Loucy (cell line): ENCODE data around the gene ALDH3A1.

Experiments used
- H2AFZ ChIP-seq: fragments of 200-600 bp; sonication (generic); 2 replicates; pipeline ENCODE4 v1.6.0; 2016; ENCODE audit warnings: antibody characterized with exemption, mild to moderate bottlenecking, low read length, moderate library complexity
- H3F3A ChIP-seq: fragments of 200-600 bp; 2 replicates; pipeline ENCODE4 v1.6.0; 2016; ENCODE audit warnings: antibody characterized with exemption, low read depth, mild to moderate bottlenecking
- H3K27me3 ChIP-seq: fragments of 200-600 bp; sonication (generic); 2 replicates; pipeline ENCODE4 v1.6.1; 2014; ENCODE audit warnings: low read length, mild to moderate bottlenecking; ENCODE audit not compliant: insufficient read depth, poor library complexity, severe bottlenecking
- H3K36me3 ChIP-seq: fragments of 200-600 bp; sonication (generic); 2 replicates; pipeline ENCODE4 v1.6.1; 2016; ENCODE audit warnings: low read length; ENCODE audit not compliant: insufficient read depth
- H3K4me1 ChIP-seq: fragments of 200-600 bp; sonication (generic); 2 replicates; pipeline ENCODE4 v1.5.1; 2014; ENCODE audit warnings: low read length, mild to moderate bottlenecking; ENCODE audit not compliant: insufficient read depth, poor library complexity, severe bottlenecking
- H3K4me2 ChIP-seq: fragments of 200-600 bp; sonication (generic); 2 replicates; pipeline ENCODE4 v1.6.0; 2014; ENCODE audit warnings: antibody characterized with exemption, low read length, low read depth, mild to moderate bottlenecking; ENCODE audit not compliant: poor library complexity, severe bottlenecking
- H3K4me3 ChIP-seq: fragments of 200-600 bp; sonication (generic); 2 replicates; pipeline ENCODE4 v1.5.1; 2014; ENCODE audit warnings: low read length, mild to moderate bottlenecking, mixed read lengths; ENCODE audit not compliant: poor library complexity, severe bottlenecking
- H3K79me2 ChIP-seq: fragments of 200-600 bp; sonication (generic); 2 replicates; pipeline ENCODE4 v1.6.1; 2014; ENCODE audit warnings: low read length; ENCODE audit not compliant: insufficient read depth
- H3K9ac ChIP-seq: fragments of 200-600 bp; sonication (generic); 2 replicates; pipeline ENCODE4 v1.6.0; 2014; ENCODE audit warnings: mild to moderate bottlenecking, low read depth, low read length, moderate library complexity; ENCODE audit not compliant: poor library complexity, severe bottlenecking
- H3K9me2 ChIP-seq: fragments of 200-600 bp; sonication (generic); replicated peaks from 2 replicates; pipeline ENCODE4 v1.6.1; 2016; ENCODE audit warnings: low read depth, low read length, mixed read lengths
- H3K9me3 ChIP-seq: fragments of 200-600 bp; sonication (generic); 2 replicates; pipeline ENCODE4 v1.6.1; 2014; ENCODE audit warnings: mild to moderate bottlenecking, antibody characterized with exemption, low read length, low read depth; ENCODE audit not compliant: insufficient read depth
- H4K20me1 ChIP-seq: fragments of 200-600 bp; sonication (generic); 2 replicates; pipeline ENCODE4 v1.6.0; 2014; ENCODE audit warnings: antibody characterized with exemption, low read length, mild to moderate bottlenecking; ENCODE audit not compliant: insufficient read depth, poor library complexity, severe bottlenecking
- CTCF ChIP-seq: fragments of 200-600 bp; sonication (generic); conservative IDR thresholded peaks from 2 replicates; pipeline ENCODE4 v1.5.1; 2014; ENCODE audit warnings: mild to moderate bottlenecking, antibody characterized with exemption, low read length
- EZH2phosphoT487 ChIP-seq: fragments of 200-600 bp; IDR thresholded peaks from 2 replicates; pipeline ENCODE4 v1.6.1; 2018; ENCODE audit warnings: antibody characterized with exemption, mild to moderate bottlenecking, moderate library complexity, borderline replicate concordance

The ALDH3A1 gene

GRCh38 chr17:19770985-19771735 is 23.1 kb upstream of the ALDH3A1 start:
- no peaks in the 10 kb centered on the region for H3K36me3 ChIP-seq
- no peaks in the 10 kb centered on the region for H3F3A ChIP-seq
- H3K4me1 ChIP-seq, result no peaks in the 10 kb centered on the region
- H3K4me2 ChIP-seq, result no peak overlapping the region
- no peak overlapping the region for H3K9ac ChIP-seq
- no peaks in the 10 kb centered on the region for H3K27me3 ChIP-seq
- H3K9me2 ChIP-seq, result no peaks in the 10 kb centered on the region
- H3K4me3 ChIP-seq, result no peak overlapping the region
- TF ChIP-seq CTCF, result no peak
- TF ChIP-seq EZH2phosphoT487, result no peak
- H2AFZ ChIP-seq, result no peak overlapping the region
- no peaks in the 10 kb centered on the region for H3K9me3 ChIP-seq
- H4K20me1 ChIP-seq, result no peaks in the 10 kb centered on the region
- no peaks in the 10 kb centered on the region for H3K79me2 ChIP-seq

GRCh38 chr17:19769946-19770652 is 22.0 kb upstream of the ALDH3A1 start:
- no peaks in the 10 kb centered on the region for H3K9me3 ChIP-seq
- H3K36me3 ChIP-seq, result no peaks in the 10 kb centered on the region
- TF ChIP-seq CTCF (no peak), EZH2phosphoT487 (no peak)
- no peaks in the 10 kb centered on the region for H3K9me2 ChIP-seq
- no peak overlapping the region for H3K4me2 ChIP-seq
- no peaks in the 10 kb centered on the region for H4K20me1 ChIP-seq
- H3K4me1 ChIP-seq, result no peaks in the 10 kb centered on the region
- H3F3A ChIP-seq, result no peaks in the 10 kb centered on the region
- no peaks in the 10 kb centered on the region for H3K79me2 ChIP-seq
- H3K9ac ChIP-seq, result no peak overlapping the region
- no peak overlapping the region for H2AFZ ChIP-seq
- no peak overlapping the region for H3K4me3 ChIP-seq
- no peaks in the 10 kb centered on the region for H3K27me3 ChIP-seq

GRCh38 chr17:19768046-19768782 is 20.1 kb upstream of the ALDH3A1 start:
- Histone ChIP-seq H3K79me2 (no peaks in the 10 kb centered on the region), H3K4me1 (no peaks in the 10 kb centered on the region), H3K4me2 (no peak overlapping the region), H3K9me2 (no peaks in the 10 kb centered on the region), H3K27me3 (no peaks in the 10 kb centered on the region), H3K36me3 (no peaks in the 10 kb centered on the region), H2AFZ (0 out of 2 replicates have a peak overlapping the region, but pooled peaks have one; percentile 1), H3K9ac (no peak overlapping the region), H3K4me3 (no peak overlapping the region), H3K9me3 (no peaks in the 10 kb centered on the region), H3F3A (no peaks in the 10 kb centered on the region), H4K20me1 (no peaks in the 10 kb centered on the region)
- TF ChIP-seq CTCF, result no peak
- no peak for TF ChIP-seq EZH2phosphoT487
